GM12891 (cell line): ENCODE data around the gene IQSEC2.

Experiments used
- PAX5 ChIP-seq: IDR thresholded peaks from 2 replicates; pipeline ENCODE4 v1.6.1; 2011; ENCODE audit warnings: low read length, moderate library complexity, mild to moderate bottlenecking; ENCODE audit not compliant: insufficient read depth, severe bottlenecking
- POLR2A ChIP-seq: IDR thresholded peaks from 2 replicates; pipeline ENCODE4 v1.6.1; 2011; ENCODE audit warnings: low read depth, low read length, control low read depth
- POLR2AphosphoS5 ChIP-seq: IDR thresholded peaks from 2 replicates; pipeline ENCODE4 v1.6.1; 2011; ENCODE audit warnings: low read depth, low read length, control low read depth
- SPI1 ChIP-seq: IDR thresholded peaks from 2 replicates; pipeline ENCODE4 v1.6.1; 2011; ENCODE audit warnings: low read depth, low read length, control low read depth
- TAF1 ChIP-seq: IDR thresholded peaks from 2 replicates; pipeline ENCODE4 v1.6.1; 2011; ENCODE audit warnings: low read depth, low read length, control low read depth

DNA sequence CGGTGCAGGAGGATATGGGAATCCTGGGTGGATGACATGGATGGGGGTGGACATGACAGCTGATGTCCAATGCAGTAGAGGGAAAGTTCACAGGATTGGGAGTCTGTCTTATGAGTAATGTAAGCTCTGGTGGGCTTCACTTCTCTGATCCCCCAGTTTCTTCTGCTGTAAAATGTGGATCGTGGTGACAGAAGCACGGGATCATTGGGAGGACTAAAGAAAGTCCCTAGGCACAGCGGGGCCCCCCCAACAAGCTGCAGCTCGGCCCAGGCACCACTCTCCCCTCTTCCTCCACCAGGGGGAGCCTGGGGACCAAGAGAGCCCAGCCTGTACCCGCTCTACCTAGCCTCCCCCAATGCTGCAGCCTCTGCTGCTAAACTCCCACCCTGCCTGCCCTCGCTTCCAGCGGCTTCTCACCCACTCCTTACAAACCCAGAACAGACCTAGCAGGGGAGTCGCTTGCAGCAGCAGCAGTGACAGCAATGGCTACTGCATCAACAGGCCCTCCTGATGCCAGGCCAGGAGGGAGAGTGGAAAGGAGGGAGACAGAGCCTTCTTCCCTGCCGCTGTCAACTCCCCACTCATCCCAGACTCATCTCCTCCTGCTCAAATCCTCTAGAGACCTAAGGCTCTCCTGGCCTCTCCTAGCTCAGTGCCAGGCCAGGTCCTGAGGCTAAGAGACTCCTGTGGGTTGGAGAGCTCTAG is 36.1 kb upstream of the IQSEC2 start:
- TF ChIP-seq POLR2AphosphoS5 (no peak), POLR2A (no peak), TAF1 (no peak), SPI1 (no peak), PAX5 (no peak)
